HepG2 (cell line): Measurements from ENCODE around the gene AHCY. TPM values are rescaled to one million over a fixed set of nuclear protein-coding genes. Genes with fewer than 3 reads are reported as not detected.

ENCODE experiments used
- HIVEP1 ChIP-seq: sonication (generic); formaldehyde crosslinking; IDR thresholded peaks from 2 replicates; pipeline ENCODE4 v1.4.0; 2020; ENCODE audit warnings: mild to moderate bottlenecking, missing genetic modification reagents
- KLF9 ChIP-seq: IDR thresholded peaks from 2 replicates; pipeline ENCODE4 v1.6.1; 2016; ENCODE audit warnings: low read depth
- MAFF ChIP-seq: IDR thresholded peaks from 2 replicates; pipeline ENCODE4 v1.6.1; 2011; ENCODE audit warnings: low read depth, low read length, improper control_type of control experiment
- NAIF1 ChIP-seq: sonication (generic); formaldehyde crosslinking; IDR thresholded peaks from 2 replicates; pipeline ENCODE4 v1.5.0; 2020; ENCODE audit warnings: mild to moderate bottlenecking, missing genetic modification reagents, borderline replicate concordance
- NFKBIZ ChIP-seq: IDR thresholded peaks from 2 replicates; pipeline ENCODE4 v1.6.1; 2018; ENCODE audit warnings: missing genetic modification reagents, missing compliant biosample characterization
- NFYC ChIP-seq: IDR thresholded peaks from 2 replicates; pipeline ENCODE4 v1.6.1; 2016; ENCODE audit warnings: missing genetic modification reagents, missing compliant biosample characterization
- POLR2A ChIP-seq, 2 experiments: IDR thresholded peaks; 2 replicates each; pipeline ENCODE4 v1.6.1; 2011; ENCODE audit warnings: low read depth in 2 of 2, low read length in 2 of 2, mild to moderate bottlenecking in 1 of 2, moderate library complexity in 1 of 2; ENCODE audit not compliant: insufficient read depth in 1 of 2
- PPARG ChIP-seq: conservative IDR thresholded peaks from 2 replicates; pipeline ENCODE4 v1.6.1; 2016; ENCODE audit warnings: missing biosample characterization, missing genetic modification reagents
- SP2 ChIP-seq: sonication (generic); formaldehyde crosslinking; IDR thresholded peaks from 2 replicates; pipeline ENCODE4 v1.5.1; 2020; ENCODE audit warnings: mild to moderate bottlenecking, missing genetic modification reagents
- SRSF9 ChIP-seq: fragments of 200-400 bp; formaldehyde crosslinking; IDR thresholded peaks from 2 replicates; pipeline ENCODE4 v1.6.1; 2018; ENCODE audit warnings: borderline replicate concordance, mild to moderate bottlenecking, low read depth, low read length; ENCODE audit not compliant: insufficient read depth, poor library complexity, severe bottlenecking
- ZC3H13 ChIP-seq: sonication (generic); formaldehyde crosslinking; IDR thresholded peaks from 2 replicates; pipeline ENCODE4 v1.8.1; 2023; ENCODE audit warnings: mild to moderate bottlenecking, missing genetic modification reagents, moderate library complexity
- ZNF558 ChIP-seq: sonication (generic); formaldehyde crosslinking; IDR thresholded peaks from 2 replicates; pipeline ENCODE4 v1.9.0; 2022; ENCODE audit warnings: mild to moderate bottlenecking, missing genetic modification reagents, borderline replicate concordance
- ZNF713 ChIP-seq: sonication (generic); formaldehyde crosslinking; IDR thresholded peaks from 2 replicates; pipeline ENCODE4 v1.4.0; 2020; ENCODE audit warnings: mild to moderate bottlenecking, missing genetic modification reagents
- ZNF773 ChIP-seq: sonication (generic); formaldehyde crosslinking; IDR thresholded peaks from 2 replicates; pipeline ENCODE4 v1.4.0; 2020; ENCODE audit warnings: missing genetic modification reagents, borderline replicate concordance
- ZNF816 ChIP-seq: sonication (generic); formaldehyde crosslinking; IDR thresholded peaks from 2 replicates; pipeline ENCODE4 v1.8.0; 2022; ENCODE audit warnings: missing genetic modification reagents, mild to moderate bottlenecking, borderline replicate concordance
- ZNF878 ChIP-seq: sonication (generic); formaldehyde crosslinking; IDR thresholded peaks from 2 replicates; pipeline ENCODE4 v1.8.1; 2023; ENCODE audit warnings: mild to moderate bottlenecking, missing genetic modification reagents, moderate library complexity
- ZSCAN12 ChIP-seq: sonication (generic); formaldehyde crosslinking; IDR thresholded peaks from 2 replicates; pipeline ENCODE4 v1.9.0; 2021; ENCODE audit warnings: mild to moderate bottlenecking, missing genetic modification reagents
- polyA plus RNA-seq, 8 experiments: library from polyadenylated mRNA; depleted of rRNA in 3 of 8; stranded (reverse) in 7 of 8; unstranded in 1 of 8; fragments of >200 nt; fragmentation: Illumina TruSeq in 4 of 8; extraction: Trizol in 4 of 8; gene quantifications; 2 replicates each; pipeline versions ENCODE4 v1.2.1 to v1.2.3, GENCODE V29; 2011 to 2016; ENCODE audit warnings: low read depth in 4 of 8, missing spikeins in 1 of 8, mixed read lengths in 1 of 8; ENCODE audit not compliant: insufficient read depth in 1 of 8
- total RNA-seq, 5 experiments: library from RNA; depleted of rRNA; stranded (reverse); fragments of >200 nt; fragmentation: Illumina TruSeq; extraction: Trizol; gene quantifications; 2 replicates each; pipeline ENCODE4 v1.2.3, GENCODE V29; 2016; ENCODE audit warnings: low read depth in 1 of 5
- TF ChIP-seq, protein P1 (sequence below): sonication (generic); formaldehyde crosslinking; IDR thresholded peaks from 2 replicates; pipeline ENCODE4 v1.4.0; 2020; ENCODE audit warnings: mild to moderate bottlenecking, low read depth, missing genetic modification reagents
- TF ChIP-seq, protein P2 (sequence below): IDR thresholded peaks from 2 replicates; pipeline ENCODE4 v1.6.1; 2016
- TF ChIP-seq, protein P3 (sequence below): sonication (generic); formaldehyde crosslinking; IDR thresholded peaks from 2 replicates; pipeline ENCODE4 v1.8.0; 2022; ENCODE audit warnings: mild to moderate bottlenecking, missing genetic modification reagents
- TF ChIP-seq, protein P4 (sequence below): sonication (generic); formaldehyde crosslinking; IDR thresholded peaks from 2 replicates; pipeline ENCODE4 v1.9.0; 2021; ENCODE audit warnings: missing genetic modification reagents, borderline replicate concordance

The AHCY gene
- total and polyA plus RNA-seq, 2 of the 13 experiments (the other 11 are each of a cell fraction or from before 2014, with no cell fraction given), result 407 to 419 TPM

DNA sequence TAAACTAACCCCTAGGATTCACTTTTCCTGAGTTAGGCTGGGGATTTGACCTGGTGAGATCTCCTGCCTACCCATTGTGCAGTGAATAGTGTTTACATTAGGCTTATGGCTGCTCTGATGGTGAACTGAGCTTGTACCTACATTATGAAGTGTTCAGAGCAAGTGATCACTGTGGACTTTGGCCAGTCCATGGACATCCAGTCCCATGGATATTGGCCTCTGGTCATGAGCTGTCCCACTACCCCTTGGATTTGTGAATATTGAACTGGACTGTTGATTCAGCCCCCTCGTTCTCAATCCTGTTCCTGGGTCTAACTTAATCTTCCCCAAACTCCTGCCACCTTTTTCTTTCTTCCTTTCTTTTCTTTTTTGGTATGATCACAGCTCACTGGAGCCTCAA is 48.2 kb downstream of the AHCY start (continued):
- TF ChIP-seq ZNF558, result no peak
- no peak for TF ChIP-seq SP2 (CRISPR knock-in tag)
- TF ChIP-seq ZNF713, result no peak
- TF ChIP-seq PPARG (CRISPR knock-in tag), result peak; percentile 23; the same call in 1 of the 2 replicates
- no peak for TF ChIP-seq POLR2A (IDR thresholded peaks at IDR 0.05; ENCODE audit: insufficient read depth in 1 of 2, low read depth in 2 of 2, low read length in 2 of 2)
- TF ChIP-seq NFYC (CRISPR knock-in tag), result no peak
- TF ChIP-seq ZNF773, result no peak
- TF ChIP-seq SRSF9, result no peak
- TF ChIP-seq ZC3H13 (CRISPR knock-in tag), result no peak
- no peak for TF ChIP-seq ZNF878 (CRISPR knock-in tag)
- TF ChIP-seq, protein P1, sequence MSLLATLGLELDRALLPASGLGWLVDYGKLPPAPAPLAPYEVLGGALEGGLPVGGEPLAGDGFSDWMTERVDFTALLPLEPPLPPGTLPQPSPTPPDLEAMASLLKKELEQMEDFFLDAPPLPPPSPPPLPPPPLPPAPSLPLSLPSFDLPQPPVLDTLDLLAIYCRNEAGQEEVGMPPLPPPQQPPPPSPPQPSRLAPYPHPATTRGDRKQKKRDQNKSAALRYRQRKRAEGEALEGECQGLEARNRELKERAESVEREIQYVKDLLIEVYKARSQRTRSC, result no peak
- TF ChIP-seq, protein P2, sequence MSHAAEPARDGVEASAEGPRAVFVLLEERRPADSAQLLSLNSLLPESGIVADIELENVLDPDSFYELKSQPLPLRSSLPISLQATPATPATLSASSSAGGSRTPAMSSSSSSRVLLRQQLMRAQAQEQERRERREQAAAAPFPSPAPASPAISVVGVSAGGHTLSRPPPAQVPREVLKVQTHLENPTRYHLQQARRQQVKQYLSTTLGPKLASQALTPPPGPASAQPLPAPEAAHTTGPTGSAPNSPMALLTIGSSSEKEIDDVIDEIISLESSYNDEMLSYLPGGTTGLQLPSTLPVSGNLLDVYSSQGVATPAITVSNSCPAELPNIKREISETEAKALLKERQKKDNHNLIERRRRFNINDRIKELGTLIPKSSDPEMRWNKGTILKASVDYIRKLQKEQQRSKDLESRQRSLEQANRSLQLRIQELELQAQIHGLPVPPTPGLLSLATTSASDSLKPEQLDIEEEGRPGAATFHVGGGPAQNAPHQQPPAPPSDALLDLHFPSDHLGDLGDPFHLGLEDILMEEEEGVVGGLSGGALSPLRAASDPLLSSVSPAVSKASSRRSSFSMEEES, result 0 out of 2 replicates have a peak, but pooled peaks have one; percentile 45
- no peak for TF ChIP-seq KLF9 (CRISPR knock-in tag)
- TF ChIP-seq MAFF, result no peak
- no peak for TF ChIP-seq ZNF816 (CRISPR knock-in tag)
- no peak for TF ChIP-seq NFKBIZ
- TF ChIP-seq, protein P3, sequence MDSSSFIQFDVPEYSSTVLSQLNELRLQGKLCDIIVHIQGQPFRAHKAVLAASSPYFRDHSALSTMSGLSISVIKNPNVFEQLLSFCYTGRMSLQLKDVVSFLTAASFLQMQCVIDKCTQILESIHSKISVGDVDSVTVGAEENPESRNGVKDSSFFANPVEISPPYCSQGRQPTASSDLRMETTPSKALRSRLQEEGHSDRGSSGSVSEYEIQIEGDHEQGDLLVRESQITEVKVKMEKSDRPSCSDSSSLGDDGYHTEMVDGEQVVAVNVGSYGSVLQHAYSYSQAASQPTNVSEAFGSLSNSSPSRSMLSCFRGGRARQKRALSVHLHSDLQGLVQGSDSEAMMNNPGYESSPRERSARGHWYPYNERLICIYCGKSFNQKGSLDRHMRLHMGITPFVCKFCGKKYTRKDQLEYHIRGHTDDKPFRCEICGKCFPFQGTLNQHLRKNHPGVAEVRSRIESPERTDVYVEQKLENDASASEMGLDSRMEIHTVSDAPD (CRISPR knock-in tag), result peak; percentile 80; the same call in 1 of the 2 replicates
- TF ChIP-seq ZSCAN12 (CRISPR knock-in tag), result no peak
- TF ChIP-seq NAIF1 (CRISPR knock-in tag), result no peak
- TF ChIP-seq, protein P4, sequence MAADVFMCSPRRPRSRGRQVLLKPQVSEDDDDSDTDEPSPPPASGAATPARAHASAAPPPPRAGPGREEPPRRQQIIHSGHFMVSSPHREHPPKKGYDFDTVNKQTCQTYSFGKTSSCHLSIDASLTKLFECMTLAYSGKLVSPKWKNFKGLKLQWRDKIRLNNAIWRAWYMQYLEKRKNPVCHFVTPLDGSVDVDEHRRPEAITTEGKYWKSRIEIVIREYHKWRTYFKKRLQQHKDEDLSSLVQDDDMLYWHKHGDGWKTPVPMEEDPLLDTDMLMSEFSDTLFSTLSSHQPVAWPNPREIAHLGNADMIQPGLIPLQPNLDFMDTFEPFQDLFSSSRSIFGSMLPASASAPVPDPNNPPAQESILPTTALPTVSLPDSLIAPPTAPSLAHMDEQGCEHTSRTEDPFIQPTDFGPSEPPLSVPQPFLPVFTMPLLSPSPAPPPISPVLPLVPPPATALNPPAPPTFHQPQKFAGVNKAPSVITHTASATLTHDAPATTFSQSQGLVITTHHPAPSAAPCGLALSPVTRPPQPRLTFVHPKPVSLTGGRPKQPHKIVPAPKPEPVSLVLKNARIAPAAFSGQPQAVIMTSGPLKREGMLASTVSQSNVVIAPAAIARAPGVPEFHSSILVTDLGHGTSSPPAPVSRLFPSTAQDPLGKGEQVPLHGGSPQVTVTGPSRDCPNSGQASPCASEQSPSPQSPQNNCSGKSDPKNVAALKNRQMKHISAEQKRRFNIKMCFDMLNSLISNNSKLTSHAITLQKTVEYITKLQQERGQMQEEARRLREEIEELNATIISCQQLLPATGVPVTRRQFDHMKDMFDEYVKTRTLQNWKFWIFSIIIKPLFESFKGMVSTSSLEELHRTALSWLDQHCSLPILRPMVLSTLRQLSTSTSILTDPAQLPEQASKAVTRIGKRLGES (CRISPR knock-in tag), result no peak
- TF ChIP-seq HIVEP1, result no peak
